Bronchial epithelial cell (primary cell): ENCODE results near the gene TAL1. TPM values are rescaled to one million over a fixed set of nuclear protein-coding genes. Genes with fewer than 3 reads are reported as not detected.

ENCODE experiments used
- DNase-seq: peaks from one replicate; pipeline ENCODE4 v3.0.0-alpha.2; 2010; ENCODE audit warnings: low read depth
- FAIRE-seq: peaks from 2 replicates; lab custom pipeline; 2011; peaks lifted over from hg19 to GRCh38; lab: Jason Lieb, UNC
- H3K27me3 ChIP-seq: 2 replicates; pipeline ENCODE4 v1.5.1; 2011; ENCODE audit warnings: low read length; ENCODE audit not compliant: control insufficient read depth, insufficient read depth
- H3K36me3 ChIP-seq: 2 replicates; pipeline ENCODE4 v1.5.1; 2011; ENCODE audit warnings: low read length; ENCODE audit not compliant: control insufficient read depth, insufficient read depth
- H3K4me3 ChIP-seq: 2 replicates; pipeline ENCODE4 v1.5.1; 2011; ENCODE audit warnings: mild to moderate bottlenecking, low read depth, low read length, control low read depth
- CTCF ChIP-seq: IDR thresholded peaks from 2 replicates; pipeline ENCODE4 v1.5.1; 2011; ENCODE audit warnings: mild to moderate bottlenecking, moderate library complexity, low read length, control low read depth, inconsistent platforms; ENCODE audit not compliant: insufficient read depth, severe bottlenecking
- total RNA-seq: library from RNA; depleted of rRNA; stranded (reverse); fragments of >200 nt; gene quantifications from 2 replicates; pipeline ENCODE4 v1.2.1, GENCODE V29; 2014

Gene TAL1
- total RNA-seq, 1 donor from 2014 or later = not detected

GRCh38 chr1:47241114-47242113 is 9.4 kb upstream of the TAL1 start:
- FAIRE-seq = no peak
- H3K27me3 ChIP-seq = peaks cover 3% of the 10 kb centered on the region

GRCh38 chr1:47238935-47239592 is 7.0 kb upstream of the TAL1 start:
- DNase-seq = no peak
- Histone ChIP-seq H3K27me3 (peaks cover 5% of the 10 kb centered on the region), H3K4me3 (no peak overlapping the region), H3K36me3 (no peaks in the 10 kb centered on the region)
- FAIRE-seq = no peak
- TF ChIP-seq CTCF = no peak

More at GRCh38 chr1:47241114-47242113, 9.4 kb upstream of the TAL1 start:
- TF ChIP-seq CTCF = no peak
- DNase-seq = no peak
- Histone ChIP-seq H3K4me3 (no peak overlapping the region), H3K36me3 (no peaks in the 10 kb centered on the region)

GRCh38 chr1:47235806-47236205 is 3.8 kb upstream of the TAL1 start:
- no peak for FAIRE-seq
- TF ChIP-seq CTCF = no peak
- H3K36me3 ChIP-seq = no peaks in the 10 kb centered on the region
- no peak overlapping the region for H3K4me3 ChIP-seq
- peaks cover 29% of the 10 kb centered on the region for H3K27me3 ChIP-seq
- DNase-seq = no peak

GRCh38 chr1:47235241-47235681 is 3.2 kb upstream of the TAL1 start:
- Histone ChIP-seq H3K36me3 (no peaks in the 10 kb centered on the region), H3K4me3 (no peak overlapping the region), H3K27me3 (peaks cover 35% of the 10 kb centered on the region)
- no peak for TF ChIP-seq CTCF
- FAIRE-seq (no peak), DNase-seq (no peak)

GRCh38 chr1:47233186-47233585 is 1.2 kb upstream of the TAL1 start:
- TF ChIP-seq CTCF = no peak
- no peak for FAIRE-seq
- DNase-seq = no peak
- H3K36me3 ChIP-seq = no peaks in the 10 kb centered on the region
- H3K4me3 ChIP-seq = no peak overlapping the region
- peaks cover 56% of the 10 kb centered on the region for H3K27me3 ChIP-seq
